ENCODE measurements around the gene KLK13.

Gene KLK13

DNA sequence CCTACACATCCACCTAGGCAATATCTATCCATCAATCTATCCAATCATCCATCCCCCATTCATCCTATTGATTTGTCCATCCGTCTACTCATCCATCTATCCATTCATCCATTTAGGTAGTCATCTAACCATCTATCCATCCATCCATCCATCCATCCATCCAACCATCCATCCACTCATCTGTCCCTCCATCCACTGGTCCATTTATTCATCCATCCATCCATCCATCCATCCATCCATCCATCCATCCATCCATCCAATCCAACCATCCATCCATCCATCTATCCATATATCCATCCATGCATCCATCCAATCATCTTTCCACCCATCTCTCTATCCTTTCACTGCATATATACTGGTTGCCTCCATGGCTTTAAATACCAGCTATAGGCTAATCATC is 3.9 kb downstream of the KLK13 start:
- no peak for DNase-seq (ENCODE audit: low read depth, low spot score)

- no peak for DNase-seq (ENCODE audit: low read depth, low spot score)
Observed at GRCh38 chr19:51060336-51060735, 4.6 kb downstream of the KLK13 start.

GRCh38 chr19:51059715-51060114 is 5.2 kb downstream of the KLK13 start:
- no peak for DNase-seq (ENCODE audit: low read depth, low spot score)

- DNase-seq (ENCODE audit: low read depth, low spot score): no peak
Observed at GRCh38 chr19:51055866-51056265, 9.0 kb downstream of the KLK13 start.

- no peak for DNase-seq (ENCODE audit: low read depth, low spot score)
Observed at GRCh38 chr19:51047031-51047335, 17.9 kb downstream of the KLK13 start.

DNA sequence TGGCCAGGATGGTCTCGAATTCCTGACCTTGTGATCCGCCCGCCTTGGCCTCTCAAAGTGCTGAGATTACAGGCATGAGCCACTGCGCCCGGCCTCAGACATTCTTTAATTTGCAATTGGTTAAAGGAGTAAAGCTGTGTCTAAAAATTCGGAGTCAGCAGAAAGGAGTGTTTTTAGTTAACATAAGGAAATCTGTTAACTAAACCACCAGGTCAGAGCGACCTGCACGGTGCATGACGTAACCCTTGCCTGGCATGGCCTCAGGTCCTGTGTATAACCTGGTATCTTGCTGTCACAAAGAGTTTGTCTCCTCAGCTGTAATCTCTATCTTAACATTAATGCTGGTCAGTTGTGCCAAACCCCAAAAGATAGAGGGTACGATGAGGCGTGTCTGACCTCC is 20.6 kb downstream of the KLK13 start:
- no peak for DNase-seq (ENCODE audit: low read depth, low spot score)

DNA sequence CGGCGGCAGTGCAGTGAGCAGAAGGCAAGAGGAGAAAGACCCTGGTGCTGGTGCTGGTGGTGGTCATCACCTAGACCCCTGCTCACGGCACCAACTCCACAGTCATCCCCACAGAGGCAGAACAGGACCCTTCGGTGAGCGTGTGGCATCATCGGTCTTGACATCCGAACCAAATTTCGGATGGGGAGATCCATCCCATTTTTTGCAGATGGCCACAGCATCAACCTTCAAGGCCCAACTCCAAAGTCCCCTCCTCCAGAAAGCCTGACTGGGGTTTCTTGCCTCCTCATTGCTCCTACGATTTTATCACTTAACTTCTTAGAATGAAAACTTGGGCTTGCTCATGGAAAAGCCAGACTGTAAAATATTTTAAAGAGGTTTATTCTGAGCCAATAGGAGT is 21.4 kb downstream of the KLK13 start:
- no peak for DNase-seq (ENCODE audit: low read depth, low spot score)

GRCh38 chr19:51040151-51040550 is 24.7 kb downstream of the KLK13 start:
- DNase-seq (ENCODE audit: low read depth, low spot score): no peak

- DNase-seq (ENCODE audit: low read depth, low spot score): no peak
Observed at GRCh38 chr19:51036519-51036918, 28.4 kb downstream of the KLK13 start.

DNA sequence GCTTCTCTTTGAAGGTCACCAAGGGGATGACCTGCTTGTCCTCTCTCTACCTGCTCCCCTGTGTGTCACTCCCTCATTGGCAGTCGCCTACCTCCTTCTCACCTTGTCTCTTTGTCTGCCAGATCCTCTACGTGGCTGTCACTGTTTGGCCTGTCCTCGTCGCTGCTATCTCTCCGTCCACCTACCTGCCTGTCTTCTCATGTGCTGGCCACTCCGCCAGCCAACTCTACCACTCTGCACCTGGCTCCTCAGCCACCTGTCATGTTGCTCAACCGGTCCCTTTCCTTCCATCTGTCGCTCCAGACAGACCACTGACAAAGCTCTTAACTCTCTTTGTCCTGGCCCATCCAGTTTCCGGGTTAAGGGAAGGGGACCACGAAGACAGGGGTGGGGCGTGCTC is 30.2 kb downstream of the KLK13 start, which contains the start of gene KLK12:
KLK12 (minus strand) TSS at position 299 of the 400 bp plus-strand sequence. CDS start 381 bp downstream, outside the sequence.
- DNase-seq (ENCODE audit: low read depth, low spot score): no peak

- no peak for DNase-seq (ENCODE audit: low read depth, low spot score)
Observed at GRCh38 chr19:51031880-51032225, 33.0 kb downstream of the KLK13 start.

GRCh38 chr19:51031220-51031879 is 33.5 kb downstream of the KLK13 start:
- no peak for DNase-seq (ENCODE audit: low read depth, low spot score)

DNA sequence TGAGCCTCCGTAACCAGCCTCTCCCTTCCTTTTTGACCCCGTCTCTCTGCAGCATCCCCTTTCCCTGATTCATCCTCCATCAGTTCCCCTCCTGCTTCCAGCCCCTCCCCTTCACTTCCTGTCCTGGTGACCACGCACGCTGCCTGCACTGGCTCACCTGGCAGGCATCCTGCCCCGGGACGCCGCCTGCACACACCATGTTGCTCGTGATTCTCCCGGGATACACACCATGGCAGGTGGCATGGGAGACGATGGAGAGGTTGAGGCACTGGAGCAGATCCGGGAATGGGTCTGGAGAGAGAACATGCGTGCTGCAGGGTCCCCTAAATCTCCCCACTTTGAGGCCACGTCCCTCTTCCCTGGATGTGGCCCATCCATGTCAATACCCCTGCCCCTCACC is 34.3 kb downstream of the KLK13 start:
- DNase-seq (ENCODE audit: low read depth, low spot score): no peak

GRCh38 chr19:51029718-51030117 is 35.2 kb downstream of the KLK13 start:
- DNase-seq (ENCODE audit: low read depth, low spot score): no peak

GRCh38 chr19:51027873-51028272 is 37.0 kb downstream of the KLK13 start:
- no peak for DNase-seq (ENCODE audit: low read depth, low spot score)

- DNase-seq (ENCODE audit: low read depth, low spot score): no peak
Observed at GRCh38 chr19:51027126-51027806, 37.6 kb downstream of the KLK13 start.

GRCh38 chr19:51026554-51026831 is 38.4 kb downstream of the KLK13 start, which contains the start of gene KLK11:
Gene KLK11 (minus strand): TSS chr19:51026616. CDS start chr19:51025631, 985 bp downstream.
- DNase-seq (ENCODE audit: low read depth, low spot score): no peak

DNA sequence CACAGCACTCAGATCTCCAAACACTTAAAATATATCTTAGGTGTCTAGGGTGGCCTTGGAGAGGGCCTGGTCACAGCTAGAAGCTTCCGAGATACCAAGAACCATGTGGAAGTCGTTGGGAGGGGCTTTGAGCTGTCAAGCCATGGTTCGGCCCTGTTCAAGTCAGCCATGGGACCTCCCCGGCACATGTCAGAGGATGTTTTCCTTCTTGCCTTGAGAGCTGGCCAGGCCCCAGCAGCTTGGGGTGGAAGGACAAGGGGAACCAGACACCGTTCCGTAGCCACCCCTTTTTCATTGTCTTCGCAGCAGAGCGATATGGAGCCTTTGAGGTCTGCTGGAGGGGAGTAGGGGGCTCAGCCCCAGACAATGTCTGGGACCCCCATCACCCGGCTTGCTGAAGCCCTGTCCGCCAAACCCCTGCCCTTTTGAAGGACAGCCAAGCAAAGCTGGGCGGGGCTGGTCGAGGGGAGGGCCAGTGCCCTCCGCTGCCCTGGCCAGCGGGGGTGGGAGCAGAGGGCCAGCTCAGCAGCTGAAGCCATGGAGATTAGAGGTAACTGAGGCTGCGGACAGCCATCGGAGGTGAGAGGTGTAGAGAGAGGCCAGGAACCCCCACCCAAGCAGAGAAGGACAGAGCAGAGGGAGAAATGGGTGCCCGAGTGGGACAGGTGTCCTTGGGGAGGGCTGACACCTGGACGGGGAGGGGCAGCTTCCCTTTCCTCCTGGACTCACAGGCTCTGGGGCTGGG is 38.9 kb downstream of the KLK13 start:
- no peak for DNase-seq (ENCODE audit: low read depth, low spot score)

GRCh38 chr19:51025401-51025800 is 39.5 kb downstream of the KLK13 start:
- no peak for DNase-seq (ENCODE audit: low read depth, low spot score)

GRCh38 chr19:51024924-51025323 is 40.0 kb downstream of the KLK13 start:
- DNase-seq (ENCODE audit: low read depth, low spot score): no peak

DNA sequence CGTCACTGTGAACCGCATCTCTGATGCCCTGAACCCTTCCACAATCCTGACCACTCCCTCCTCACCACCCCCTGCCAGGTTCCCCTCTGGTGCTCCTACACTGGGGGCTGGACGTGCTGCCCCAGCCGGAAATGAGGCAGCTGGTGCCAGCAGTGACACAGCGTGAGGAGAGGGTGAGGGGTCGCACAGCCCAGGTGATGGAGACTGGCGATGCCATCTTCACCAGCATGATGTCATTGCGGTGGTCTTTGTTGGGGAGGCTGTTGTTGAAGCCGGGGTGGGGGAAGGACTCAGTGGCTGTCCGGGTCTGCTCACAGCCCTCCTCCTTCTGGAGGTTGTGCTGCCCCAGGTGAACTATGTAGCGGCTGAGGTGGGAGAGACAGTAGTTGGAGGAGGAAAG is 40.9 kb downstream of the KLK13 start:
- no peak for DNase-seq (ENCODE audit: low read depth, low spot score)

DNA sequence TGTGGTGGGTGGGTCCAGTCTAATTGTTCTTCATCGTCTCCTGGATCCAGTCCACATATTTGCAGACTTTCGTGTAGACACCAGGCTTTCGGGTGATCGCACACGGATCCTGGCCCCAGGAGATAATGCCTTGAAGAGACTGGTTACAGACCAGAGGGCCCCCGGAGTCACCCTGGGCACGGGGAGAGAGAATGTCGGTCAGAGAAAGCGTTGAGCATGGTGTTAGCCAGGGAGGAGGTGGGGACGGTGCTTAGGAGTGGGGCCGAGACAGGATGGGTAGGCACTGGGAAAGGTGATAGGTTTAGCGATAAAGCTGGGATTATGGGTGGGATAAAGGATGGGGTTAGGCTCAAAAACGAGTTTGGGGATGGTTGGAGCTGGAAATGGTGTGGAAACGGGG is 42.4 kb downstream of the KLK13 start:
- no peak for DNase-seq (ENCODE audit: low read depth, low spot score)

GRCh38 chr19:51020988-51021651 is 43.8 kb downstream of the KLK13 start:
- no peak for DNase-seq (ENCODE audit: low read depth, low spot score)

Data from activated CD4-positive, CD25-positive, alpha-beta regulatory T cell treated with anti-CD3 and anti-CD28 coated beads, Interleukin-2, amount 50 U/mL, for 16 hours (primary cell).